Subcutaneous adipose tissue (tissue), 4 donors: ENCODE data around the gene ENO3. TPM values are rescaled to one million over a fixed set of nuclear protein-coding genes. Genes with fewer than 3 reads are reported as not detected.

ENCODE experiments used
- CTCF ChIP-seq: fragments of 450-650 bp; IDR thresholded peaks from one replicate; pipeline ENCODE4 v1.5.1; 2016; ENCODE audit warnings: low read depth, mild to moderate bottlenecking, control low read depth, antibody characterized with exemption, moderate library complexity
- total RNA-seq, 4 donors: library from RNA; depleted of rRNA; stranded (reverse); fragments of >200 nt; gene quantifications; one replicate each; pipeline ENCODE4 v1.1.0, GENCODE V29; 2016

Gene ENO3
- total RNA-seq, 4 donors from 2014 or later = 2.3 to 8.3 (median 3.8) TPM

- TF ChIP-seq CTCF = no peak
Observed at GRCh38 chr17:4968486-4969046, 17.6 kb downstream of the ENO3 start.

GRCh38 chr17:4969047-4969550 is 18.2 kb downstream of the ENO3 start:
- no peak for TF ChIP-seq CTCF

GRCh38 chr17:4969551-4970173 is 18.7 kb downstream of the ENO3 start:
- no peak for TF ChIP-seq CTCF

GRCh38 chr17:4970273-4970672 is 19.4 kb downstream of the ENO3 start:
- no peak for TF ChIP-seq CTCF

GRCh38 chr17:4971826-4972225 is 20.9 kb downstream of the ENO3 start:
- TF ChIP-seq CTCF = no peak

GRCh38 chr17:4972322-4972721 is 21.4 kb downstream of the ENO3 start:
- TF ChIP-seq CTCF = no peak

GRCh38 chr17:4972752-4973151 is 21.8 kb downstream of the ENO3 start:
- TF ChIP-seq CTCF = no peak
